CD4-positive, CD25-positive, alpha-beta regulatory T cell (primary cell): ENCODE data around the gene EXOC4. TPM values are rescaled to one million over a fixed set of nuclear protein-coding genes. Genes with fewer than 3 reads are reported as not detected.

Experiments used
- ATAC-seq, 2 donors: fragments of 150-1000 bp; cut with Tn5 transposase; one replicate each; pipeline ENCODE4 v1.10.0; 2021; ENCODE audit warnings: low read depth in 2 of 2, moderate number of reproducible peaks in 2 of 2, moderate library complexity in 1 of 2
- DNase-seq, 3 donors: peaks; one replicate each; pipeline versions ENCODE4 v3.0.0 to v3.0.0-alpha.2; 2012 to 2022; ENCODE audit warnings: mixed read lengths in 1 of 3
- H3K27ac ChIP-seq: one replicate; pipeline ENCODE4 v1.7.0; 2013; ENCODE audit warnings: mild to moderate bottlenecking, low read length; ENCODE audit not compliant: insufficient read depth, poor library complexity, severe bottlenecking
- H3K27me3 ChIP-seq: one replicate; pipeline ENCODE4 v1.7.0; 2013; ENCODE audit warnings: low read length; ENCODE audit not compliant: control insufficient read depth, insufficient read depth
- H3K36me3 ChIP-seq: one replicate; pipeline ENCODE4 v1.7.0; 2013; ENCODE audit warnings: mild to moderate bottlenecking, low read length, moderate library complexity; ENCODE audit not compliant: control insufficient read depth, insufficient read depth
- H3K4me1 ChIP-seq: 2 replicates; pipeline ENCODE4 v1.7.0; 2013; ENCODE audit warnings: mild to moderate bottlenecking, low read length; ENCODE audit not compliant: insufficient read depth, control insufficient read depth, poor library complexity, severe bottlenecking
- H3K4me3 ChIP-seq: one replicate; pipeline ENCODE4 v1.7.0; 2013; ENCODE audit warnings: low read depth, mild to moderate bottlenecking, low read length, moderate library complexity
- H3K9me3 ChIP-seq, 2 experiments: 1 replicate in 1 of 2; 2 replicates in 1 of 2; pipeline ENCODE4 v1.7.0; 2013; ENCODE audit warnings: low read length in 2 of 2, mild to moderate bottlenecking in 1 of 2, moderate library complexity in 1 of 2; ENCODE audit not compliant: control insufficient read depth in 2 of 2
- H3K27ac Mint-ChIP-seq, 3 donors: one replicate each; pipeline ENCODE4 v1.8.0; 2020 to 2022; ENCODE audit warnings: mild to moderate bottlenecking in 3 of 3, mixed read lengths in 3 of 3, moderate library complexity in 2 of 3
- H3K27me3 Mint-ChIP-seq: one replicate; pipeline ENCODE4 v1.8.0; 2022; ENCODE audit warnings: mild to moderate bottlenecking, mixed read lengths
- H3K36me3 Mint-ChIP-seq: one replicate; pipeline ENCODE4 v1.8.0; 2020; ENCODE audit warnings: mixed read lengths
- H3K4me1 Mint-ChIP-seq, 4 donors: one replicate each; pipeline ENCODE4 v1.8.0; 2020 to 2022; ENCODE audit warnings: mixed read lengths in 4 of 4, mild to moderate bottlenecking in 1 of 4
- H3K4me3 Mint-ChIP-seq, 4 donors: one replicate each; pipeline ENCODE4 v1.8.0; 2020 to 2022; ENCODE audit warnings: mild to moderate bottlenecking in 4 of 4, mixed read lengths in 4 of 4, moderate library complexity in 3 of 4
- H3K9me3 Mint-ChIP-seq, 7 donors: one replicate each; pipeline ENCODE4 v1.8.0; 2020 to 2022; ENCODE audit warnings: mixed read lengths in 7 of 7, mild to moderate bottlenecking in 3 of 7, moderate library complexity in 2 of 7
- polyA plus RNA-seq, 4 donors: library from polyadenylated mRNA; unstranded; fragments of 300-500 nt; fragmentation: Illumina TruSeq; gene quantifications; one replicate each; pipeline ENCODE4 v1.2.3, GENCODE V29; 2021
- total RNA-seq: library from RNA; stranded (reverse); gene quantifications from one replicate; pipeline ENCODE4 v1.2.3, GENCODE V29; 2022

EXOC4 gene
- total and polyA plus RNA-seq, 5 donors from 2014 or later: 39.1 to 118 (median 52.2) TPM

DNA sequence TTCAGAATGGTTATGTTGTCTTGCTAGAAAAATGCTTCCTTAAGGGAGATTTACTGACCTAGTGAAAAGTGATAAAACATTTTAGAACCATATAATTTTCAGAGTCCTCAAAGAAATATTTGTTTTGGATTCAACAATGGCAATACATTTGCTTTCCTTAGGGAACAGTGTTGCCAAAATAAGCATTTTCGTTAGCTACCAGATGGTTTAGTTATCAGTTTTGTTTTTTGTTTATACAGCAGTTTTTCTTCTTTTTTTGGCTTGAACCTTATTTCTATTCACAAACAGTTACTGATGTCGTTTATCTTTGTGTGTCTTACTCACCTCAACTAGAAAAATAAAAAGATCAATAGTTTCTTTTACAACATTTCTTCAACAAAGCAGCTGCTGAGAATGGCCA lies 48.6 kb downstream of the EXOC4 start:
- no peaks in the 10 kb centered on the region for H3K4me1 ChIP-seq
- H3K9me3 Mint-ChIP-seq: no peaks in the 10 kb centered on the region
- no peaks in the 10 kb centered on the region for H3K27me3 ChIP-seq
- peaks cover 0 to 36% (median 15%) of the 10 kb centered on the region in 4 donors for H3K4me1 Mint-ChIP-seq
- no peak overlapping the region for H3K4me3 ChIP-seq
- ATAC-seq (no peak), DNase-seq (no peak)
- H3K9me3 ChIP-seq: no peaks in the 10 kb centered on the region
- no peaks in the 10 kb centered on the region for H3K27me3 Mint-ChIP-seq
- no peak overlapping the region for H3K27ac ChIP-seq
- H3K36me3 ChIP-seq: peaks cover 14% of the 10 kb centered on the region
- H3K27ac Mint-ChIP-seq: no peak overlapping the region
- H3K36me3 Mint-ChIP-seq: peaks cover 37% of the 10 kb centered on the region
- H3K4me3 Mint-ChIP-seq: no peak overlapping the region

DNA sequence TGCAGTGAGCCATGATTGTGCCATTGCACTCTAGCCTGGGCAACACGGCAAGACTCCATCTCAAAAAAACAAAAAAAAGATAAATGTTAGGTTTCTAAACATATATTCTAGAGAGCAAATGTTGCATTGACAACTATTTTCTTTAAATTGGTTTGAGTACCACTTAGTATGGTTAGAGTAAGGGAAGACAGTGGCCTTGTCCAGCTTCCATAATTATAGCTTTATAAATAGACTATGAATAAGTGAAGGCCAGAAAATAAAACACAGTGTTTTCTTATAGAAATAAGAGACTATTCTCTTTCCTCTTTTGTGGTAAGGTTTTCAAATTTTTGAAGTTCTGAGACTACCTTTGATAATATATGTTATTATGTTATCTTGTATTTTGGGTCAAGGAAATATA lies 50.5 kb downstream of the EXOC4 start:
- Histone ChIP-seq H3K27me3 (no peaks in the 10 kb centered on the region), H3K9me3 (no peaks in the 10 kb centered on the region), H3K36me3 (peaks cover 33% of the 10 kb centered on the region), H3K4me3 (no peak overlapping the region), H3K4me1 (no peaks in the 10 kb centered on the region), H3K27ac (no peak overlapping the region)
- H3K4me3 Mint-ChIP-seq: no peak overlapping the region
- H3K27me3 Mint-ChIP-seq: no peaks in the 10 kb centered on the region
- peaks cover 0 to 37% (median 9%) of the 10 kb centered on the region in 4 donors for H3K4me1 Mint-ChIP-seq
- H3K9me3 Mint-ChIP-seq: no peaks in the 10 kb centered on the region
- H3K36me3 Mint-ChIP-seq: peaks cover 50% of the 10 kb centered on the region
- H3K27ac Mint-ChIP-seq: no peak overlapping the region
- no peak for DNase-seq
- no peak for ATAC-seq

DNA sequence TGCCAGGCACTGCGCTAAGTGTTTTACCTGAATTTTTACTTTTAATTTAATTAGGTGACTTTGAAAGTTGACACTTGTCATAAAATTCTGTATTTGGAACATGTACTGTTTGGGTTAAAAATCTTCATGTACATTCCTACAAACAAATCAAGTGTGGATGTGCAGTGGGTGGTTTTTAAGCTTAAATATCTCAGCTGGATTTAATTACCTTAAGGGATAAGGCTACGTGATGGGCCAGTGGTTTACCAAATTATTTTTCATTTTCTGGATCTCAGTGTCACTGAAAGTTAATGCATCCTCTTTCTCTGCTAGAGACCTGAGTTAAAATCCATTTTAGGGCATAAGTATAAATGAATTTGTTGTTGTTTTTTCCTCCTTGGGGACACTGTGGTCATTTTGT lies 51.1 kb downstream of the EXOC4 start:
- H3K9me3 ChIP-seq: no peaks in the 10 kb centered on the region
- H3K4me1 ChIP-seq: no peaks in the 10 kb centered on the region
- peak overlapping the region in 1 of 3 donors; percentile 46 for H3K27ac Mint-ChIP-seq
- H3K27me3 ChIP-seq: no peaks in the 10 kb centered on the region
- peaks cover 38% of the 10 kb centered on the region for H3K36me3 ChIP-seq
- no peaks in the 10 kb centered on the region for H3K9me3 Mint-ChIP-seq
- peaks cover 0 to 37% (median 9%) of the 10 kb centered on the region in 4 donors for H3K4me1 Mint-ChIP-seq
- H3K27me3 Mint-ChIP-seq: no peaks in the 10 kb centered on the region
- no peak for ATAC-seq
- no peak for DNase-seq
- no peak overlapping the region for H3K4me3 ChIP-seq
- H3K27ac ChIP-seq: no peak overlapping the region
- no peak overlapping the region for H3K4me3 Mint-ChIP-seq
- peaks cover 55% of the 10 kb centered on the region for H3K36me3 Mint-ChIP-seq

DNA sequence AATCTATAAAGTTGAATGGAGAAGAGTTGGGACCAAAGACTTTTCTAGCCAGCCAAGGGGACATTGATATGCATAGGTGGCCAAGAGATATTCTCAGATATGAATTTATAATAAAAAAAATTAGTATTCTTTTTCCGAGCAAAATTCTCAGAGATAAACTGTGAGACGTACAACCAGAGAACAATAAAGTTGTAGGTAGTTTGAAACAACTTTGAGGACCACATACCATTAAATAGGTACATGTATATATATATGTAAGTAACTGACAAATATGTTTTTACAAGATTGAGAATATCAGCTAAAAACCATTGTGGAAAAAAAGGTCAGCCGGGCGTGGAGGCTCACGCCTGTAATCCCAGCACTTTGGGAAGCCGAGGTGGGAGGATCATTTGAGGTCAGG lies 56.5 kb downstream of the EXOC4 start:
- no peaks in the 10 kb centered on the region for H3K27me3 Mint-ChIP-seq
- H3K4me3 Mint-ChIP-seq: no peak overlapping the region
- Histone ChIP-seq H3K27me3 (no peaks in the 10 kb centered on the region), H3K36me3 (peaks cover 48% of the 10 kb centered on the region), H3K4me1 (no peaks in the 10 kb centered on the region), H3K27ac (no peak overlapping the region), H3K9me3 (no peaks in the 10 kb centered on the region), H3K4me3 (no peak overlapping the region)
- no peak for ATAC-seq
- peaks cover 65% of the 10 kb centered on the region for H3K36me3 Mint-ChIP-seq
- H3K27ac Mint-ChIP-seq: peak overlapping the region in 1 of 3 donors; percentile 22
- no peak for DNase-seq
- H3K9me3 Mint-ChIP-seq: peaks cover 0 to 1% (median 0%) of the 10 kb centered on the region in 7 donors
- peaks cover 3 to 37% (median 12%) of the 10 kb centered on the region in 4 donors for H3K4me1 Mint-ChIP-seq

DNA sequence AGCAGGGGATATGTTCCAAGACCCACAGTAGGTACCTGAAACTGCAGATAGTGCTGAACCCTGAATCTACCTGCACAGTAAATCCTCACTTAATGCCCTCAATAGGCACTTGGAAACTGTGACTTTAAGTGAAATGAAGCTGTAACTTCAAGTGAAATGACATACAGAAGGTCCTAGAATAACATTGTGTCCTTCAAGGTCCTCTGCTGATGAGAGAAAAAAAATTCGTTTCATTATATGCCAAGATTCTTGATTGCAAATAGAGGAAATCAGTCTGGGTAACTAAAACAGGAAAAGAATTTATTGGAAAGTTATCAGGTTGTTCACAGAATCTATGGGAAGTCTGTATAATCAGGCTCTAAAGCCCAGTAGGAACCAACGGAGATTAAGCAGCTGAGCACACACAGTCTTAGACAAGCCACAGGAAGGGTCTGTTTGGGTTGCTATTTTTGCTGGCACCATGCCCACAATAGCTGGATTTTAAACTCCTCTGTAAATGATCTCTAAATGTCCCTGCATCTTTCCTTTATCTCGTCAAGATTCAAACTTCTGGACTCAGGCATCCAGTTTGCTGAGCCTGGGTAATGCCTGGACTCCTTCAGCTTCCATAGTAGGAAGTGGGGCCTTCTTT lies 57.5 kb downstream of the EXOC4 start:
- Mint-ChIP-seq H3K36me3 (peaks cover 55% of the 10 kb centered on the region), H3K9me3 (peaks cover 0 to 3% (median 0%) of the 10 kb centered on the region in 7 donors), H3K27me3 (no peaks in the 10 kb centered on the region), H3K4me1 (peaks cover 5 to 36% (median 12%) of the 10 kb centered on the region in 4 donors), H3K4me3 (no peak overlapping the region), H3K27ac (no peak overlapping the region)
- ATAC-seq (no peak), DNase-seq (no peak)
- H3K4me1 ChIP-seq: no peaks in the 10 kb centered on the region
- H3K27me3 ChIP-seq: no peaks in the 10 kb centered on the region
- peaks cover 47% of the 10 kb centered on the region for H3K36me3 ChIP-seq
- no peaks in the 10 kb centered on the region for H3K9me3 ChIP-seq
- H3K27ac ChIP-seq: no peak overlapping the region
- H3K4me3 ChIP-seq: no peak overlapping the region

DNA sequence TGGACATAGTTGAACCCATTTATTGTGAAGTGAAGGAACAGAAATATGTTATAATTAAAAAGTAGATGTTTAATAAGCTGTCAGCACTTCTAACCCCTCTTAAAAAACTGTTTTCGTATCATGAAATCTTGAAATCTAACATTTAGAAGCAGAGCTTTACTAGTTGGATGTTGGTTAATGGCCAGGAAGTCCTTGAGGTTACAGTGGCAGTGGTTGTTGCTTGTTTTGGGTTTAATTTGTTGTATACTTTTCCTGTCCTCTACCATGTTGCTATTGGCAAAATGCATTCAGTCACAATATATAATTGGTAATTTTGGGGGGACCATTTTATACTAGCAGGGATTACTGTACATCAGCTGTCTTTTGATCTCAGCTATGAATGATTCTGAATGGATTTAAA lies 60.7 kb downstream of the EXOC4 start:
- peaks cover 9 to 24% (median 12%) of the 10 kb centered on the region in 4 donors for H3K4me1 Mint-ChIP-seq
- peak overlapping the region in 2 of 3 donors; percentile 47 to 60 for H3K27ac Mint-ChIP-seq

DNA sequence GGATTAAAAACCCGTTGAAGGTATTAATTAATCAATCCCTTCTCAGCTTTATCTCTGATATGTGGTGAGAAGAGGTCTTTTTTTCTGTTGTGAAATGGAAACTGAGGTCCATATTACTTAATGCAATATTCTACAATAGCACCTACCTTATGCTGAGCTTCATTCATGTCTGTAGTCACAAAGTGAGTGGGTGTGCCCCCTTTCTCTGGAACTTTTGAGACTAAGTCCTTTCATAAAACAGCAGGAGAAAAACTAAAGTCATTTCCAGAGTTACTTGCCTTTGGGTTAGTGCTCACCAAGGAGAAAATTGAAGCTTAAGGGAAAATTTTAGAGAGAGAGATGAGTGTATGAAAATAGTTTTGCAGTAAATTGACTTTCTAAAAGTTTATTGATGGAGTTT lies 61.2 kb downstream of the EXOC4 start:
- no peak overlapping the region for H3K4me3 ChIP-seq
- H3K36me3 ChIP-seq: peaks cover 15% of the 10 kb centered on the region
- ATAC-seq: no peak
- no peaks in the 10 kb centered on the region for H3K27me3 ChIP-seq
- no peak overlapping the region for H3K27ac ChIP-seq
- no peak overlapping the region for H3K27ac Mint-ChIP-seq
- peaks cover 9 to 24% (median 12%) of the 10 kb centered on the region in 4 donors for H3K4me1 Mint-ChIP-seq
- H3K27me3 Mint-ChIP-seq: no peaks in the 10 kb centered on the region
- no peaks in the 10 kb centered on the region for H3K4me1 ChIP-seq
- peaks cover 0 to 3% (median 0%) of the 10 kb centered on the region in 7 donors for H3K9me3 Mint-ChIP-seq
- no peaks in the 10 kb centered on the region for H3K9me3 ChIP-seq
- no peak for DNase-seq
- peaks cover 33% of the 10 kb centered on the region for H3K36me3 Mint-ChIP-seq
- H3K4me3 Mint-ChIP-seq: no peak overlapping the region

More for the DNA sequence above, 60.7 kb downstream of the EXOC4 start:
- H3K4me3 Mint-ChIP-seq: no peak overlapping the region
- H3K27me3 ChIP-seq: no peaks in the 10 kb centered on the region
- H3K27me3 Mint-ChIP-seq: no peaks in the 10 kb centered on the region
- no peak overlapping the region for H3K27ac ChIP-seq
- H3K4me3 ChIP-seq: no peak overlapping the region
- H3K9me3 Mint-ChIP-seq: peaks cover 0 to 3% (median 0%) of the 10 kb centered on the region in 7 donors
- no peak for DNase-seq
- peaks cover 34% of the 10 kb centered on the region for H3K36me3 Mint-ChIP-seq
- no peak for ATAC-seq
- H3K4me1 ChIP-seq: no peaks in the 10 kb centered on the region
- H3K9me3 ChIP-seq: no peaks in the 10 kb centered on the region
- peaks cover 20% of the 10 kb centered on the region for H3K36me3 ChIP-seq
